Glomerular visceral epithelial cell (primary cell): Measurements from ENCODE around the gene GAA.

ENCODE experiments used
- DNase-seq: peaks from one replicate; pipeline ENCODE4 v3.0.0-alpha.2; 2016; ENCODE audit errors: extremely low spot score

Gene GAA

GRCh38 chr17:80117491-80118401 lies 16.4 kb downstream of the GAA start:
- no peak for DNase-seq

GRCh38 chr17:80118601-80119270 lies 17.4 kb downstream of the GAA start:
- no peak for DNase-seq

- no peak for DNase-seq
Observed at GRCh38 chr17:80119271-80119791, 17.9 kb downstream of the GAA start.

GRCh38 chr17:80119839-80120238 lies 18.5 kb downstream of the GAA start:
- DNase-seq, result no peak

- DNase-seq, result no peak
Observed at GRCh38 chr17:80122026-80122575, 20.7 kb downstream of the GAA start.

- DNase-seq, result no peak
Observed at GRCh38 chr17:80122926-80123505, 21.6 kb downstream of the GAA start.

GRCh38 chr17:80123791-80124190 lies 22.4 kb downstream of the GAA start:
- DNase-seq, result no peak

GRCh38 chr17:80124351-80124981 lies 23.1 kb downstream of the GAA start:
- no peak for DNase-seq

- no peak for DNase-seq
Observed at GRCh38 chr17:80125656-80126448, 24.5 kb downstream of the GAA start.

GRCh38 chr17:80126449-80126715 lies 25.0 kb downstream of the GAA start:
- no peak for DNase-seq

GRCh38 chr17:80129006-80129565 lies 27.7 kb downstream of the GAA start:
- DNase-seq, result no peak

- DNase-seq, result no peak
Observed at GRCh38 chr17:80130992-80131391, 29.6 kb downstream of the GAA start.

- DNase-seq, result no peak
Observed at GRCh38 chr17:80132906-80133625, 31.7 kb downstream of the GAA start.

- no peak for DNase-seq
Observed at GRCh38 chr17:80133626-80133970, 32.2 kb downstream of the GAA start.

- DNase-seq, result no peak
Observed at GRCh38 chr17:80137131-80137530, 35.8 kb downstream of the GAA start.

GRCh38 chr17:80138856-80139426 lies 37.6 kb downstream of the GAA start:
- DNase-seq, result no peak

- no peak for DNase-seq
Observed at GRCh38 chr17:80141463-80142165, 40.2 kb downstream of the GAA start.

- no peak for DNase-seq
Observed at GRCh38 chr17:80142929-80143328, 41.5 kb downstream of the GAA start.
